Activated CD4-positive, alpha-beta memory T cell treated with anti-CD3 and anti-CD28 coated beads, Interleukin-2, amount 10 ng/mL, durations not matched to agents 7 days and 5 days (primary cell): Measurements from ENCODE around the gene SRCIN1. TPM values are rescaled to one million over a fixed set of nuclear protein-coding genes. Genes with fewer than 3 reads are reported as not detected.
"Not testable (repeated sequence)": the region's sequence is repeated elsewhere in the genome, so short reads cannot be mapped to it uniquely, and the experiment has no call there.

Experiments used
- CTCF ChIA-PET: fragments of 350-600 bp; sonication (Branson Sonifier 250); formaldehyde crosslinking; loops from one replicate; lab custom pipeline; 2021; ENCODE audit warnings: antibody characterized with exemption, inconsistent platforms; lab: Charles Lee
- POLR2A ChIA-PET: fragments of 350-600 bp; sonication (Branson Sonifier 250); formaldehyde crosslinking; loops from one replicate; lab custom pipeline; 2021; ENCODE audit warnings: antibody characterized with exemption; lab: Charles Lee
- DNase-seq: peaks from one replicate; pipeline ENCODE4 v3.0.0-alpha.2; 2020
- H3K27ac Mint-ChIP-seq: one replicate; pipeline ENCODE4 v1.8.0; 2021; ENCODE audit warnings: mild to moderate bottlenecking, mixed read lengths
- H3K27me3 Mint-ChIP-seq: one replicate; pipeline ENCODE4 v1.8.0; 2021; ENCODE audit warnings: mixed read lengths
- H3K36me3 Mint-ChIP-seq: one replicate; pipeline ENCODE4 v1.8.0; 2021; ENCODE audit warnings: low read depth, mixed read lengths
- H3K4me1 Mint-ChIP-seq: one replicate; pipeline ENCODE4 v1.8.0; 2021; ENCODE audit warnings: mixed read lengths
- H3K4me3 Mint-ChIP-seq: one replicate; pipeline ENCODE4 v1.8.0; 2021; ENCODE audit warnings: mild to moderate bottlenecking, mixed read lengths
- H3K9me3 Mint-ChIP-seq: one replicate; pipeline ENCODE4 v1.8.0; 2021; ENCODE audit warnings: mixed read lengths
- total RNA-seq, 2 experiments: library from RNA; stranded (reverse); gene quantifications; one replicate each; pipeline ENCODE4 v1.2.3, GENCODE V29; 2021

Gene SRCIN1
- total RNA-seq, 2 experiments from 2014 or later: 0.05 to 0.20 TPM

DNA sequence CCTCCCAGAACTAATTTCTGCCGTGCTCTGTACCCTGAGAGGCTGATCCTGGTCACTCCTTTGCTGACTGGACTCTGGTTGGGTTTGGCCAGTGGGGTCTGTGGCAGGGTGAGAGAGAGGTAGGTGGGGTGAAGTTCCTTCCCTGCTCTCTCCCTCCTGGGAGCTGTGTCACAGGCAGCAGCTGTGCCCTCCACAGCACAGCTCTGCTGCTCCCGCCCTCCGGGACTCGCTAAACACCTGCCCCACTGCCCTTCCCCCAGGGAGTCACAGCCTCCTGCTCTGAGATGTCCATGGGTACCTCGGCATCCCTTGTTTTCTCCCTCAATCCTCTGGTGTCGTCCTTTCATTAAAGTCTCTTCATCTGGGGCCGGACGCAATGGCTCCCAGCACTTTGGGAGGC, 66.4 kb downstream of the SRCIN1 start:
- CTCF ChIA-PET: no interaction called here
- Mint-ChIP-seq H3K9me3 (no peaks in the 10 kb centered on the region), H3K4me3 (no peak overlapping the region), H3K27me3 (peaks cover 6% of the 10 kb centered on the region), H3K4me1 (no peaks in the 10 kb centered on the region), H3K27ac (no peak overlapping the region), H3K36me3 (no peaks in the 10 kb centered on the region)
- POLR2A ChIA-PET: no interaction called here
- DNase-seq: no peak

DNA sequence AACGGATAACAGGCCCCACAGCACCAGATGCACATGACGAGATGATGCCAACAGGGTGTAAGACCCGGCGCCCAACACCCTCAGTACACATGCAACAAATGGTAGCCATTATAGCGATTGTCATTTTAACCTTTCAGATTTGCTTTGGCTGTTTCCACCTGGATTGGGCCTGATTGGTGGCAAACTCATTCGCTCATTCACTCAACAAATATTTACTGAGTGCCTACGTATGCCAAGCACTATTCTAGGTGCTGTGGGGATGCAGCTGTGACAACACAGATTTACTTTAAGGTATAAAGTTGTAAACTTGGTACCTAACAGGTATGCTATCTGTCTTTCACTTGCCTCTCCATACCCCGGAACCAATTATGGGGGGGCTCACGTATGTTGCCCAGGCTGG, 66.8 kb downstream of the SRCIN1 start:
- H3K27ac Mint-ChIP-seq: no peak overlapping the region
- no peaks in the 10 kb centered on the region for H3K36me3 Mint-ChIP-seq
- CTCF ChIA-PET: interaction anchor here (1.9 kb wide), 1 partner anchor 20 kb away, joined by 6 read pairs; no protein-coding TSS in a partner anchor
- no peak overlapping the region for H3K4me3 Mint-ChIP-seq
- no peaks in the 10 kb centered on the region for H3K9me3 Mint-ChIP-seq
- POLR2A ChIA-PET: no interaction called here
- no peaks in the 10 kb centered on the region for H3K4me1 Mint-ChIP-seq
- DNase-seq: no peak
- peaks cover 7% of the 10 kb centered on the region for H3K27me3 Mint-ChIP-seq

DNA sequence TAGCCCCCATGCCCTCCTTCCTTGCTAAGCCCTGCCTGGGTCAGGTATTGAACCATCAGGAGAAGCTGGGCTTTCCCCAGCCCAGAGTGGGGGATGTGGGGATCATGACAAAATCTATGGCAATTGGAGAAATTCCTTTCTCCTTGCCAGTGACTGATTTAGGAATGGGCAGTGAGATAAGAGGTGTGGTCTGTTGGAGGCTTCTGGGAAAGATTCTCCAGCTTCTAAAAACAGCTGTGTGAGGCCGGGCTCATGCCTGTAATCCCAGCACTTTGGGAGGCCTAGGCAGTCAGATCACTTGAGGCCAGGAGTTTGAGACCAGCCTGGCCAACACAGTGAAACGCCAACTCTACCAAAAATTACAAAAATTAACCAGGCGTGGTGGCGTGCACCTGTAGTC, 69.1 kb downstream of the SRCIN1 start:
- CTCF ChIA-PET: interaction anchor here (1.8 kb wide), 1 partner anchor 131 kb away, joined by 5 read pairs; no protein-coding TSS in a partner anchor

DNA sequence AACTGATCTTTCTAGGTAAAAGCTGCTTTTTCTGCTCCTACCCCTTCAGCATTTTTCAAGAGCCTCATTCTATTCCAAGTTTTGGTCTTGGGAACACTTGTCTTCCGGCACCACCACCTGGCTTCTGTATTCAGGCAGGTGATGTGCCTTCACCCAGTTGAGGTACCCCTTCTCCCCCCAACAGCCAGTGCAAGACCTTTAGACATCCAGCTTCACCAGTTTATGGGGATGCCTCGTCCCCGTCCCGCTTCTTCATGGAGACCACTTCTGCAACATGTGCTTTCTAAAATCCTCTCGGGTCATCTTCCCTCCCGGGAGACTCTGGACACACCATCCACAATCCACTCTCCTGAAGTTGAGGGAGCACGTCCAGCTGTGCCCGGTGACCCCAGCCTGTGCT, 69.9 kb downstream of the SRCIN1 start:
- Mint-ChIP-seq H3K27me3 (peaks cover 6% of the 10 kb centered on the region), H3K27ac (no peak overlapping the region), H3K36me3 (no peaks in the 10 kb centered on the region), H3K4me1 (no peaks in the 10 kb centered on the region), H3K9me3 (no peaks in the 10 kb centered on the region), H3K4me3 (no peak overlapping the region)
- DNase-seq: no peak
- CTCF ChIA-PET: interaction anchor here (1.8 kb wide), 1 partner anchor 132 kb away, joined by 5 read pairs; no protein-coding TSS in a partner anchor
- POLR2A ChIA-PET: no interaction called here

More for the DNA sequence above, 69.1 kb downstream of the SRCIN1 start:
- peaks cover 6% of the 10 kb centered on the region for H3K27me3 Mint-ChIP-seq
- no peaks in the 10 kb centered on the region for H3K9me3 Mint-ChIP-seq
- no peaks in the 10 kb centered on the region for H3K36me3 Mint-ChIP-seq
- no peak overlapping the region for H3K27ac Mint-ChIP-seq
- H3K4me3 Mint-ChIP-seq: no peak overlapping the region
- POLR2A ChIA-PET: interaction anchor here (1.4 kb wide), 1 partner anchor 46 kb away, joined by 3 read pairs; no protein-coding TSS in a partner anchor
- H3K4me1 Mint-ChIP-seq: no peaks in the 10 kb centered on the region
- no peak for DNase-seq

DNA sequence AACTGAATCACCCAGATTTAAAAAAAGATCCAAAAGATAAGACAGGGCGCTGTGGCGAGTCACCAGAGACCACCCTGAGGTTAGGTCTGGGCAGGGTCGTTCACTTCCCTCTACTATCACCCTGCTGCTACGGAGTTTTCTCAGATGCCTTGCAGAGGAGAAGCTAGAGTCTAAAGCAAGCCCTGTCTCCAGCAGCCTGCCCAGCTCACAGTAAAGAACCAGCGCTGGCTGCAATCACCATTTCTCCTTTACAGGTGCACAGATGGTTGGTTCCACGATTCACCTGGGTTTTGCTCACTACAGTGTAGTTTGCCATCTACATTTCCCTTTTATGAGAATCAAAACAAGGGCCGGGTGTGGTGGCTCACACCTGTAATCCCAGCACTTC, 71.3 kb downstream of the SRCIN1 start:
- no peak overlapping the region for H3K27ac Mint-ChIP-seq
- ChIA-PET CTCF (interaction anchor here (1.1 kb wide), 1 partner anchor 25 kb away, joined by 4 read pairs; no protein-coding TSS in a partner anchor), POLR2A (no interaction called here)
- H3K36me3 Mint-ChIP-seq: no peaks in the 10 kb centered on the region
- H3K9me3 Mint-ChIP-seq: no peaks in the 10 kb centered on the region
- peaks cover 6% of the 10 kb centered on the region for H3K27me3 Mint-ChIP-seq
- no peak overlapping the region for H3K4me3 Mint-ChIP-seq
- DNase-seq: no peak
- H3K4me1 Mint-ChIP-seq: no peaks in the 10 kb centered on the region

DNA sequence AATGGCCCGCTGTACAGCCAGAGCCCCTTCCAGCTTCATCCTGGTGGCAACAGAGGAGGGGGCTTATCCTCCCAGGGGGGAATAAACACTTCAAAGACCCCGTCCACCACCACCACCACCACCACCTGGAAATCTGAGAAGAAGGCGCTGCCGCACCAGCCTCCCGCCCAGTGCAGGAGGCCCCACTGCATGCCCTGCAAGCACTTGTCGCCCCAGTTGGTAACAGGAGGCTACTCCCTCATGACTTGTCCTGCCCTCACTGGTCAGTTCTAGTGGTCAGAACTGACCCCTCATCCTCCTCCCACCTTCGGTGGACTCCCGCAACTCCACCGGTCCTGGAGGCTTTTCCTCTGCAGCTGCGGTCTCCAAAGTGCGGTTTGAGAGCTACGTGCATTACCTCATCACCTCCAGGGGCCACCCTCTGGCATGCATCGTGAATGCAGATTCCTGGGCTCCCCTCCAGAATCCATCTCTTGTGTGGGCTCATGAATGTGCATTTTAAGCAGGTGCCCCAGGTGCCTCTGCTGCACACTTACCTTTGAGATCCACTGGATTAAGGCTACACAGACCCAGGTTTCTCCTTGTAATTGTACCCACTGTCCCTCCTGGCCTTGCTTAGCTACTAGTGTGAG, 71.8 kb downstream of the SRCIN1 start:
- H3K36me3 Mint-ChIP-seq: no peaks in the 10 kb centered on the region
- H3K4me1 Mint-ChIP-seq: no peaks in the 10 kb centered on the region
- ChIA-PET CTCF (interaction anchor here (1.1 kb wide), 1 partner anchor 25 kb away, joined by 4 read pairs; no protein-coding TSS in a partner anchor), POLR2A (no interaction called here)
- no peaks in the 10 kb centered on the region for H3K9me3 Mint-ChIP-seq
- DNase-seq: no peak
- no peak overlapping the region for H3K4me3 Mint-ChIP-seq
- H3K27ac Mint-ChIP-seq: no peak overlapping the region
- H3K27me3 Mint-ChIP-seq: peaks cover 6% of the 10 kb centered on the region

DNA sequence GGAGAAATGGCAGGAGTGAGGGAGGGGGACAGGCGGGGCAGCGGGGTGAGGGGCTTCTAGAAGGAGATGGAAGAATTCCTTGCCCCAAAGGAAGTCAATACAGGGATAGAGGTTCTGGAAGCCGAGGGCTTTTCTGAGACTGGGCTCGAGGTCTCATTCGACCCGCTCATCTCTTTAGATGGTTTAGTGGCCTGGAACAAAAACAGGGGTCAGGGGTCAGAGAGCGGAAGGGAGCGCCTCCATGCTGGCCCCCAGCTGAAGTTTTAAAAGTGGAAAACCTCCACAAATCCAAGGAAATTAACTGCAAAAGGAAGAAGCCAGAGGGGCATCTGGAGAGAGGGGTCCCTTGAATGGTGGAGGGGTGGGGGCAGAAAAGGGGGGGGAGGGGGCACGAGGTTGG, 72.5 kb downstream of the SRCIN1 start:
- DNase-seq: no peak
- ChIA-PET CTCF (no interaction called here), POLR2A (no interaction called here)
- H3K4me1 Mint-ChIP-seq: no peaks in the 10 kb centered on the region
- no peaks in the 10 kb centered on the region for H3K36me3 Mint-ChIP-seq
- H3K9me3 Mint-ChIP-seq: no peaks in the 10 kb centered on the region
- H3K4me3 Mint-ChIP-seq: no peak overlapping the region
- peaks cover 9% of the 10 kb centered on the region for H3K27me3 Mint-ChIP-seq
- no peak overlapping the region for H3K27ac Mint-ChIP-seq

DNA sequence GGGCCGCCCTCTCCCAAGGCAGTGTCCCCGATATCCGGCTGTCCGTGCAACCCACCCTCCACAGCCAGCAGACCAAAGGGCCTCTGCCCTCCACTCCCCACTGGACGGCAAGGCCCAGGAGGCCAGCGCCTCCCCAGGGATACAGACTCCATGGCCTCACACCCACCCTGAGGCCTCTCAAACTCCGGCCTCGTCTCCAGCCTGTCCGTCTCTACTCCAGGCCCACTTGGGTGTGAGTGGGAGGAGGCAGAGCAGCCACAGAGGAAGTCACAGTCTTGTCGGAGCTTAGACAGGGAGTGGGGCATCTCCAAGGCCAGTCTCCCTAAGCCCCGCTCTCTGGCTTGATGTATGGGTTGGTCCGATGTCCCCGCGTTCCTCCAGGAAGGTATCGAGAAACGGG, 73.3 kb downstream of the SRCIN1 start:
- no peak for DNase-seq
- no peaks in the 10 kb centered on the region for H3K36me3 Mint-ChIP-seq
- H3K9me3 Mint-ChIP-seq: no peaks in the 10 kb centered on the region
- ChIA-PET CTCF (no interaction called here), POLR2A (no interaction called here)
- H3K27me3 Mint-ChIP-seq: peaks cover 14% of the 10 kb centered on the region
- no peak overlapping the region for H3K27ac Mint-ChIP-seq
- no peak overlapping the region for H3K4me3 Mint-ChIP-seq
- no peaks in the 10 kb centered on the region for H3K4me1 Mint-ChIP-seq

DNA sequence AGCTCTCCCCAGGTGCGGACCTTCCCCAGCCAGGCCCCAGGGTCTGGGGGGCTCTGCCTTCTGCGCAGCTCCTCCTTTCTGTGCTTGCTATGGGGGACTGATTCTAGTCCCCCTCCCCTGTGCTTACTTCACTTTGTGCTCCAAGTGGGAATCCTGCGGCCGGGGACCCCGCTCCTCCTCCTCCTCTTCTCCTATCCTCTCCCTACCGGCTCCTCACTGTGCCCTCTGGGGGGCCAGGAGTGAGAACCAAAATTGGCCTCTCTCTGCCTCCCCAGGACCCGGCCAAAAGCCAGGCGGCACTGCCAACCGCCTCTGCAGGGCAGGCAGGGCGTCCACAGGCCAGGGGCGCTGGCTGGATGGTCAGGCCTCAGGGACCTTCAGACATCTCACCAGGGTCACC, 74.0 kb downstream of the SRCIN1 start:
- CTCF ChIA-PET: not testable (repeated sequence)

DNA sequence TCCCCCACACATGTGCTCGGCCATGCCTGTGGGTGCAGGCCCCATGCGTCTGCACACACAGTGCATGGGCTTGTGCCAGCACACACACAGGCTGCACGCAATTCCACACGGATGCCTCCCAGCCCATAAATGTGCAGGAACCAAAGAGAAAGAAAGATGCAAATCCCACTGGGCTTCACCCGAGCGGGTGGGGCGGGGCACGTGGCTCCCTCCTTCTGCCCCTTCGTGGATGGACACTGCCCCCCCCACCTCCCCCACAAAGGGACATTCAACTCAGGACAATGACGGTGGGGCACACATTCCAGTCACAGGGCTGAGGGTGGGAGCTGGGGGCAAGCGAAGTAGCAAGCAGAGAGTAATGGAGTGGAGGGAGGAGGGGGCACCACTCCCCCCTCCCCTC, 74.9 kb downstream of the SRCIN1 start:
- DNase-seq, H3K36me3 Mint-ChIP-seq, H3K4me3 Mint-ChIP-seq, H3K27ac Mint-ChIP-seq, POLR2A ChIA-PET, H3K9me3 Mint-ChIP-seq, CTCF ChIA-PET, H3K27me3 Mint-ChIP-seq, H3K4me1 Mint-ChIP-seq: not testable (repeated sequence)

More for the DNA sequence above, 74.0 kb downstream of the SRCIN1 start:
- DNase-seq, H3K4me3 Mint-ChIP-seq, H3K9me3 Mint-ChIP-seq, H3K27ac Mint-ChIP-seq, H3K4me1 Mint-ChIP-seq, H3K36me3 Mint-ChIP-seq, POLR2A ChIA-PET: not testable (repeated sequence)
- H3K27me3 Mint-ChIP-seq: peaks cover 14% of the 10 kb centered on the region

DNA sequence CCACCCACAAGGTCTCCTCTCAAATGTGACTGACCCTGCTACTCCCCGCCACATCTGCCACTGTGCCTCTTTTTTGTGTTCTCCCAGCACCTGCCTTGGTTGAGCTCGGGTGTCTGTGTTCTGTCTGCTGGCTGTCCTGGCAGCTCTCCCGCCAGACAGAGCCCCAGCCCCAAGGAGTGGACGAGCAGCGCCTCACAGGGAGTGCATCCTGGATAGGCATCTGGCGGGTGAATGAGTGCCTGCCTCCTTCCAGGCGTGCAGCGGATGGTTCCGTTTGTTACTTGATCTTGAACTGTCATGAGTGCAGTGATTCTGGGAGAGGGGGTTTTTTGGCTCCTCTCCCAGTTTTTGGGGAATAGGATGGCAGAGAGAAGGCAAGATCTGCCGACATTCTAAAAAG, 77.6 kb downstream of the SRCIN1 start:
- H3K4me1 Mint-ChIP-seq, CTCF ChIA-PET, H3K27ac Mint-ChIP-seq, POLR2A ChIA-PET, H3K9me3 Mint-ChIP-seq, H3K36me3 Mint-ChIP-seq, DNase-seq, H3K4me3 Mint-ChIP-seq: not testable (repeated sequence)
- peaks cover 14% of the 10 kb centered on the region for H3K27me3 Mint-ChIP-seq

DNA sequence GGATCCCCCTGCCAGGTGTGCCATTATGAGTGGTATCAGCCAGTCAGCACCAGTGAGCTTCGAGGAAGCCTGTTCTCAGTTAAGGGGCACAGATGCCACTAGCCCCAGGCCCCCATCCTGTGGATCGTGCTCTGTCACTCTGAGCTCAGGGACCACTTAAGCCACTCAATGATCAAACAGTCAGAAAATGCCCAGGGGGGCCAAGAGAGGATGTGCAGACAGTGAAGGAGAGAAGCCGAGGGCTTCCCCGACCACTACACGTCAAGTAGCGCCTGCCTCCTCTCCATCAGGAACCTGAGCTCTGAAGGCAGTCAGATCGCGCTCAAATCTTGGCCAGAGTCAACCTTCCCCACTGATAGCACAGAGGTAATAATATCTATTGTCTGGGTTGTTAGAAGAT, 79.2 kb downstream of the SRCIN1 start:
- H3K9me3 Mint-ChIP-seq, DNase-seq, POLR2A ChIA-PET, H3K27ac Mint-ChIP-seq, H3K36me3 Mint-ChIP-seq, H3K4me3 Mint-ChIP-seq, H3K4me1 Mint-ChIP-seq: not testable (repeated sequence)
- peaks cover 16% of the 10 kb centered on the region for H3K27me3 Mint-ChIP-seq
- CTCF ChIA-PET: interaction anchor here (0.7 kb wide), 1 partner anchor 192 kb away, joined by 3 read pairs; no protein-coding TSS in a partner anchor

DNA sequence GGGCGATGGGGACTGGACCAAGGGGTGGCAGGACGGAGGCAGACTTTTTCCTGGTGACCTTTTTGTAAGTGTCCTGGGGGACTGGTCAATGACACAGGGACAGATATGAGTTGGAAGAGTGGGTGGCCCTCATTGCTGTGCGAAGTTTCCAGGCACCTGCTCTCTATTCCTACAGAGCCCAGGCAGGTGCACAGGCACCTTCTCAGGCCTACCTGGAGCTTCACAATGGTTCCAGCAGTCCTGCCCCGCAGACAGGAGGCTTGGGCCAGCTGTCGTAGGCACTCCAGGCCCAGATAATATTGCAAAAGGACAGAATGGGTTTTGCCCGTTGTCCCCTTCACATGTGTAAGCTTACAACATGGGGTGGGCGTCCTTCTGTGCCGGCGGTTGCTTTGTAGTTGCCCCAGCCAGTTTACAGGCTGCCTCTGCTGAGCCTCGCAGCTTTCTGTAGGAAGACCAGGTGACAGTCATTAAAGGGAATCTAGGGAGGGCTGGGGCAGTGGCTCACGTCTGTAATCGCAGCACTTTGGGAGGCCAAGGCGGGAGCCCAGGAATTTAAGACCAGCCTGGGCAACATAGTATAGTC, 93.2 kb downstream of the SRCIN1 start:
- DNase-seq: no peak
- Mint-ChIP-seq H3K9me3 (no peaks in the 10 kb centered on the region), H3K27me3 (peaks cover 41% of the 10 kb centered on the region), H3K27ac (no peak overlapping the region), H3K4me3 (no peak overlapping the region), H3K36me3 (no peaks in the 10 kb centered on the region), H3K4me1 (peaks cover 11% of the 10 kb centered on the region)
- ChIA-PET POLR2A (no interaction called here), CTCF (interaction anchor here (2.5 kb wide), 1 partner anchor 46 kb away, joined by 10 read pairs; no protein-coding TSS in a partner anchor)
